Left lung (tissue), 10 donors: Measurements from ENCODE around the gene NECAB2. TPM values are rescaled to one million over a fixed set of nuclear protein-coding genes. Genes with fewer than 3 reads are reported as not detected.

ENCODE experiments used
- ATAC-seq: fragments of 200-7000 bp; cut with Tn5 transposase; one replicate; pipeline ENCODE4 v1.9.1; 2020; ENCODE audit warnings: moderate library complexity
- DNase-seq, 4 donors: peaks; one replicate each; pipeline ENCODE4 v3.0.0-alpha.2; 2013 to 2020
- H3K27ac ChIP-seq, 2 donors: fragments of 200-600 bp; sonication (generic) in 1 of 2; one replicate each; pipeline versions ENCODE4 v1.5.0 to v1.8.0; 2020 to 2021
- H3K27me3 ChIP-seq, 2 donors: fragments of 200-600 bp; sonication (generic) in 1 of 2; one replicate each; pipeline versions ENCODE4 v1.5.0 to v1.8.0; 2020 to 2021
- H3K36me3 ChIP-seq, 2 donors: fragments of 200-600 bp; sonication (generic) in 1 of 2; one replicate each; pipeline versions ENCODE4 v1.5.0 to v1.8.0; 2020 to 2021
- H3K4me1 ChIP-seq, 2 donors: fragments of 200-600 bp; one replicate each; pipeline ENCODE4 v1.8.0; 2021
- H3K4me3 ChIP-seq, 2 donors: fragments of 200-600 bp; sonication (generic) in 1 of 2; one replicate each; pipeline versions ENCODE4 v1.5.0 to v1.8.0; 2020 to 2021; ENCODE audit warnings: mild to moderate bottlenecking in 1 of 2
- H3K9me3 ChIP-seq, 2 donors: fragments of 200-600 bp; sonication (generic) in 1 of 2; one replicate each; pipeline versions ENCODE4 v1.5.0 to v1.8.0; 2020 to 2021
- intact Hi-C, 2 donors: fragments of 100-400 bp; cut with DNase I; formaldehyde crosslinking; loops; one replicate each; pipeline versions ENCODE4 v1.11.2 to v1.14.2; 2022
- polyA plus RNA-seq, 6 donors: library from polyadenylated mRNA; unstranded; fragments of 120-200 nt; gene quantifications; one replicate each; pipeline ENCODE4 v1.2.1, GENCODE V29; 2013; ENCODE audit not compliant: insufficient read length in 6 of 6
- total RNA-seq, 2 donors: library from RNA; stranded (reverse); fragmentation: NEBNext Ultra II Directional; extraction: Animal tissue kit (Norgen Biotek cat#: 25700); gene quantifications; one replicate each; pipeline ENCODE4 v1.2.1, GENCODE V29; 2021
- TF ChIP-seq, protein P1 (sequence below), 2 donors: fragments of 200-600 bp; sonication (generic) in 1 of 2; IDR thresholded peaks; one replicate each; pipeline versions ENCODE4 v1.5.0 to v1.8.0; 2021; ENCODE audit warnings: antibody characterized with exemption in 2 of 2
- donor health status: DM: no; HTN: yes; CAD: no.
- donor health status: DM: no; HTN: no; CAD: no.

NECAB2 gene
- total and polyA plus RNA-seq, 8 donors, result 0.17 to 0.79 (median 0.42) TPM

DNA sequence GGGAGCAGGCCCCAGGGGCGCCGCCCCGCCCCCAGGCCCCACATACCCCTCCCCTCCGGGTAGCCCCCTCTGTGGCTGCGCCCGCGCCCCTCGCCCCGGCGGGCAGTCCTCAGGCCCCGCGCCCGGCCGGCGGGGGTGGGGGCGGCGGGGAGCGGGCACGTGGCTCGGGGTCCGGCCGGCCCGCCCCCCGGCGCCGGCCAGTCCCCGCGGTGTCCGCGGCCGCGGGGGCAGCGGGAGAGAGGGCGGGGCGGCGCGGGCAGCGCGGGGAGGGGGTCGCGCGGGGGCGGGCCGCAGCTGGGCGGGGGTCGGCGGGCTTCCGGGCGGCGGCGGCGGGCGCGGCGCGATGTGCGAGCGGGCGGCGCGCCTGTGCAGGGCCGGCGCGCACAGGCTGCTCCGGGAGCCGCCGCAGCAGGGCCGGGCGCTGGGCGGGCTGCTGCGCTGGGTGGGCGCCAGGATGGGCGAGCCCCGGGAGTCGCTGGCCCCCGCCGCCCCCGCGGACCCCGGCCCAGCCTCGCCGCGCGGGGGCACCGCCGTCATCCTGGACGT lies 335 bp downstream of the NECAB2 start:
- H3K27me3 ChIP-seq, result peaks cover 0 to 39% of the 10 kb centered on the region in 2 donors
- H3K27ac ChIP-seq, result no peak overlapping the region
- intact Hi-C loops, result loop anchor here in 1 of 2 donors (5.0 to 10.0 kb wide), 2 partner anchors 94 to 216 kb away; partner anchors contain the start of gene TAF1C
- TF ChIP-seq, protein P1, sequence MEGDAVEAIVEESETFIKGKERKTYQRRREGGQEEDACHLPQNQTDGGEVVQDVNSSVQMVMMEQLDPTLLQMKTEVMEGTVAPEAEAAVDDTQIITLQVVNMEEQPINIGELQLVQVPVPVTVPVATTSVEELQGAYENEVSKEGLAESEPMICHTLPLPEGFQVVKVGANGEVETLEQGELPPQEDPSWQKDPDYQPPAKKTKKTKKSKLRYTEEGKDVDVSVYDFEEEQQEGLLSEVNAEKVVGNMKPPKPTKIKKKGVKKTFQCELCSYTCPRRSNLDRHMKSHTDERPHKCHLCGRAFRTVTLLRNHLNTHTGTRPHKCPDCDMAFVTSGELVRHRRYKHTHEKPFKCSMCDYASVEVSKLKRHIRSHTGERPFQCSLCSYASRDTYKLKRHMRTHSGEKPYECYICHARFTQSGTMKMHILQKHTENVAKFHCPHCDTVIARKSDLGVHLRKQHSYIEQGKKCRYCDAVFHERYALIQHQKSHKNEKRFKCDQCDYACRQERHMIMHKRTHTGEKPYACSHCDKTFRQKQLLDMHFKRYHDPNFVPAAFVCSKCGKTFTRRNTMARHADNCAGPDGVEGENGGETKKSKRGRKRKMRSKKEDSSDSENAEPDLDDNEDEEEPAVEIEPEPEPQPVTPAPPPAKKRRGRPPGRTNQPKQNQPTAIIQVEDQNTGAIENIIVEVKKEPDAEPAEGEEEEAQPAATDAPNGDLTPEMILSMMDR (IDR thresholded peaks at IDR 0.05), result no peak
- peaks cover 0 to 24% of the 10 kb centered on the region in 2 donors for H3K36me3 ChIP-seq
- peaks cover 0 to 6% of the 10 kb centered on the region in 2 donors for H3K4me1 ChIP-seq
- H3K9me3 ChIP-seq, result no peaks in the 10 kb centered on the region
- DNase-seq (no peak), ATAC-seq (no peak)
- no peak overlapping the region for H3K4me3 ChIP-seq

DNA sequence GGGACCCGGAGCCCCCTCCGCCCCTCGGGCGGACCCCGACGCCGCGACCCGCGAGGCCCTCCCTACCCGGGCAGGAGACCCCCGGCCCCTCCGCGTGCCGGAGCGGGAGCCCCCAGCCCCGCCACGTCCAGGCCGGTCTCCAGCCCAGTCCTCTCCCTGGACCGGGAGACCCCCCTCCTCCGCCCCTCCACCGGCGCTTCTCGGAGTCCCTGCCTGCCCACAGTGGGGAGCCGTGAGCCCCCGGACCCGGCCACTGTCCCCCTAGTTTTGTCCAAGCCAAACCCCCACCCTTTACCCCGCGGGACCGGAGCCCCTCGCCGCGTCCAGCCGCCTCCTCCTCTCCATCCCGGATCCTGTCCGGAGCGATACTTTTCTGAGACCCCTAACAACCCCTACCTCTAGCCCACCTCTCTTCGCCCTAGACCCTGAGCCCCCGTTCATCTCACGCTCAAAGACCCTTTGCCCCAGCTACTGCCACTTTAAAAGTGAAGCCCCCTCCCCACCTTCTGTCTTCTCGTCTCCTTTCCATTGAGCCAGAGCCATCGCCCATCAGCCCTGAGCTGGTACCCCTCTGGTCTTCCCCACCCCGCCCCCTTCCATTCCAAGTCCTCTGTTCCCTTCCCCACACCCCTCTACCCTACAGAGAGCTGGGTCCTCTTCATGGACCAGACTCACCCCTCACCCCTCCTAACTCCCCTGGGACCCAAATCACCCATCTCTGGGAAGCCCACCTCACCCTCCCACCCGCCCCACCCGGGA lies 1.0 kb downstream of the NECAB2 start:
- TF ChIP-seq, protein P1 (IDR thresholded peaks at IDR 0.05), result no peak
- DNase-seq (peak in 1 of 4 donors; percentile 73), ATAC-seq (no peak)
- Histone ChIP-seq H3K27me3 (peaks cover 0 to 39% of the 10 kb centered on the region in 2 donors), H3K36me3 (peaks cover 0 to 19% of the 10 kb centered on the region in 2 donors), H3K27ac (no peak overlapping the region), H3K4me1 (peaks cover 0 to 6% of the 10 kb centered on the region in 2 donors), H3K9me3 (no peaks in the 10 kb centered on the region), H3K4me3 (no peak overlapping the region)
- intact Hi-C loops, result loop anchor here in 1 of 2 donors (5.0 to 10.0 kb wide), 2 partner anchors 93 to 216 kb away; partner anchors contain the start of gene TAF1C

DNA sequence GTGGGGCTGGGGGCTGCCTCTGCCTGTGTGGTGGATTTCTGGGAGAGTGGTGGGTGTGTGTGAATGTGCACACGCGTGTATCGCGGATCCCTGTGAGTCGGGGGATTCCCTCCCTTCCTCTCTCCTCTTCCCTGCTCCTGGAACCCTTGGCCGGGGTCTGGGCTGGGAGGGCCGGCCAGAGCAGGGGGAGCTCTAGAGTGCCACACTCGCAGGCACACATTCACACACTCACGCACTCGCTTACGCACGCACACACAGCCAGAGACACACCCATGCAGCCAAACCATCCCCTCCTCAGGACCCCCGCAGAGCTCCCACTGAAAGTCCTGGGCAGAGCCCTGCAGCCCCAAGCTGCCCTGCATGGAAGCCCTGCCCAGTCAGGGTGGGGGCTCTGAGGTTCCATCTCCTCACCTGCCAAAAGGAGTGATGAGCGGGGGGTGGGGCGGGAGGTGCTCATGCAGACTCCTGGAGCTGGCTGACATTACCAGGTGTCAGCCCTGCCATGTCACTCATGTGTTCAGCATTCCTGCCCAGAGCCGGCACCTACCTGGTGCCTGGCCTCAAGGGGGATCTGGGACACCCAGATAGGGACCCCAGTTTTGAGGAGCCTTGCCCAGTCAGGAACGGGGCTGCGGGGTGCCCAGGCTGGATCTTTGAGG lies 1.9 kb downstream of the NECAB2 start:
- peaks cover 0 to 39% of the 10 kb centered on the region in 2 donors for H3K27me3 ChIP-seq
- H3K4me3 ChIP-seq, result no peak overlapping the region
- no peak overlapping the region for H3K27ac ChIP-seq
- DNase-seq (peak in 1 of 4 donors; percentile 59), ATAC-seq (no peak)
- intact Hi-C loops, result loop anchor here in 1 of 2 donors (5.0 to 10.0 kb wide), 2 partner anchors 92 to 215 kb away; partner anchors contain the start of gene TAF1C
- no peaks in the 10 kb centered on the region for H3K9me3 ChIP-seq
- peaks cover 0 to 6% of the 10 kb centered on the region in 2 donors for H3K4me1 ChIP-seq
- peaks cover 0 to 13% of the 10 kb centered on the region in 2 donors for H3K36me3 ChIP-seq
- TF ChIP-seq, protein P1 (IDR thresholded peaks at IDR 0.05), result no peak

DNA sequence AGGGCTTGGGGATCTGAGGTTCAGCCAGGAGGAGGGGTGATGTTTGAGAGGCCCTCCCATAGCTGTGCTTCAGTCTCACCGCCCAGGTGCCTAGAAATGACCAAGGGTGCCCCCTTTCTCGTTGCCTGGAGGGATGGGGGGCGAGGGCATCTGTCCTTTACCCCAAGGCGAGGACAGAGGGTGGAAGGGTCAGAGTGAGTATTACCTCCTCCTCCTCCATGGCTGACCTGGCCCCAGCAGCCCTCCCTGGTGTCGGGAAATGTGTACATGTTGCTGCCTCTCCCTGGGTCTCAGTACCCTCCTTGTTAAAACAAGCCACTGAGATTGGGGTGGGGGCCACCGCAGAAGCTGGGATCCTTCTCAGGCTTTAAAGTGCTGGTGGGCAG lies 2.4 kb downstream of the NECAB2 start:
- intact Hi-C loops, result no loop called here
- H3K9me3 ChIP-seq, result no peaks in the 10 kb centered on the region
- ATAC-seq (no peak), DNase-seq (peak in 1 of 4 donors; percentile 41)
- peaks cover 0 to 6% of the 10 kb centered on the region in 2 donors for H3K4me1 ChIP-seq
- peaks cover 0 to 39% of the 10 kb centered on the region in 2 donors for H3K27me3 ChIP-seq
- H3K4me3 ChIP-seq, result no peak overlapping the region
- H3K27ac ChIP-seq, result no peak overlapping the region
- H3K36me3 ChIP-seq, result peaks cover 0 to 8% of the 10 kb centered on the region in 2 donors
- TF ChIP-seq, protein P1 (IDR thresholded peaks at IDR 0.05), result no peak
